Putamen (tissue), 1 donor: ENCODE measurements around the gene SNRPA1.
"Not testable (repeated sequence)": the region's sequence is repeated elsewhere in the genome, so short reads cannot be mapped to it uniquely, and the experiment has no call there.

Experiments
- DNase-seq: peaks from one replicate; pipeline ENCODE4 v3.0.0-alpha.2; 2016; ENCODE audit warnings: low spot score

Gene SNRPA1

GRCh38 chr15:101294731-101295606 lies at the start of gene SNRPA1:
Gene SNRPA1 (minus strand): TSS chr15:101295248. CDS start chr15:101295178, 70 bp downstream.
- DNase-seq = peak; percentile 91

DNA sequence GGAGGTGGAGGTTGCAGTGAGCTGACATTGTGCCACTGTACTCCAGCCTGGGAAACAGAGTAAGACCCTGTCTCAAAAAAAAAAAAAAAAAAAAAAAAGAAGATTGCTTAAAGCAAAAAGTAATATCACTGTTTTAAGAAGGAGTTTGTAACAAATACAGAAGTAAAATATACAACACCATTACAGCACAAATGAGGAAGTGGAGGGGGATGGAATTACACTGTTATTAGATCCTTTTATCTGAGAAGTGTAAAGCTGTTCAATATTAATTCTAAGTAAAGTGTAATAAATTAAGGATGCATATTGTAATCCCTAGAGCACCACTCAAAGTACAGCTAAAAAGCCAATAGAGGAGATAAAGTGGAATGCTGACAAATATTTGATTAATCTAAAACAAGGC lies 47.0 kb upstream of the SNRPA1 start:
- DNase-seq = no peak

DNA sequence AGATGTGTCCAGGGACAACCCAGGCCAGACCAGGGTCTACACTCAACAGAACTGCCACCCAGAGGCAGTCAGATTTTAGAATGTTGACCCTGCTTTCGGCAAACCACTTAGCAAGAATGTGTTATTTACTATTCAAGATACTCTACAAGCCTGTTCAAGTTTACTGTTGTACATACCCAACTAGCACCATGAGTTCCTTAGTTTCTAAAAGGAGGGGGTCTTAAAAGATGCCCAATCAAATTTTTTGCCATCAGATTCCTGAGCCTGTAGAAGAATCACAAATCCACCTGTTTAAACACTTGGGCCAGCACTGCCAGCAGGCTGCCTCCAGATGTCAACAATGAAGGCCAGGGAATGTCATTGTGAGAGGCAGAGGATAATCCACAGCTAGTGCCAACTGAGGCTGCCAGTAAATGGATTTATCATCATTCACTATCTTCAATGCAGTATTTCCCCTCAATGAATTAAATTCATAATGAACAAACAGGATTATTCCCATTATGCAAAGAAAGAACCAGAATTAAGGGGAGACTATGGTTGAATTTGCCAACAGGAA lies 43.5 kb upstream of the SNRPA1 start:
- DNase-seq = no peak

DNA sequence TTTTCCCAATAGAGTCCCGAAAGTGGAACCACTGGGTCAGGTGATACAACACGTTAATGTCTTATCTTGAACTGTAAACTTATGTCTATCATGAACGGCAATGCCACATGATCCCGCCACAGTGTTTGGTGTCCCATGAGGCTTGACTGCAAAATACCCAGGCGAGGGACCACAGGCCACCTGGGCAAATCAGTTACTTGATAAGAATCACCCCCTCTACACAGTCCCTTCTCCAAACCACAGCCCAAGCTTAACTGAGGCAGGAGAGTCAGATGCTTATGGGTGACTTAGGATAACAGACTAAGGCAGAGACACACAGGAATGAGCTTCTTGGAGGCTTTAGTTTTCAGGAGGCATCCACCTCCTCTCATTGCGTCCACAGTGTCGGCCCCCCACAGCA lies 42.9 kb upstream of the SNRPA1 start:
- DNase-seq = no peak

GRCh38 chr15:101333907-101334789 lies 39.1 kb upstream of the SNRPA1 start:
- DNase-seq = not testable (repeated sequence)

GRCh38 chr15:101332061-101332467 lies 37.0 kb upstream of the SNRPA1 start:
- no peak for DNase-seq

DNA sequence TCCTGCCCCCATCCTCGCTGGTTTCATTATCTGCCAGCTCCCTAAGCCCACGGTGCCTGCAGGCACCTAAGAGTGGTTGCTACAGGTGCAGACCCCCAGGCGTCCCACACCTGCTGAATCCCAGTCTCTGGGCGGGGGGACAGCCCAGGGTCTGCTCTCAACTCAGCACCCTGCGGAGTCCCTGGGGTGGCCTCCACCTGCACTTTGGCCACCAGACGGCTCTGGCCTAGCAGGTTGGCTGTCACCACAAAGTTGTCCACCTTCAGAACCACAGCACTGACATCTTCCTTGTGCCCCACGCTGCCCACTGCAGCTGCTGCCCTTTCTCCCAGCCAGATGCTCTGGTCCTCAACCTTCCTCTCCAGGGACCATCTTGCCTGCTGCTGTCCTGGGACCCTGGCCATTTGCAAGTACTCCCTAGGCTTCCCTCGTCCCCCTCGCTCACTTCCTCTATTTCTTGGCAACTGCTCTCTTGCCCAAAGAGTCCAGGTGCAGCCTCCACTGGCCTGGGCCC lies 34.9 kb upstream of the SNRPA1 start:
- DNase-seq = no peak

DNA sequence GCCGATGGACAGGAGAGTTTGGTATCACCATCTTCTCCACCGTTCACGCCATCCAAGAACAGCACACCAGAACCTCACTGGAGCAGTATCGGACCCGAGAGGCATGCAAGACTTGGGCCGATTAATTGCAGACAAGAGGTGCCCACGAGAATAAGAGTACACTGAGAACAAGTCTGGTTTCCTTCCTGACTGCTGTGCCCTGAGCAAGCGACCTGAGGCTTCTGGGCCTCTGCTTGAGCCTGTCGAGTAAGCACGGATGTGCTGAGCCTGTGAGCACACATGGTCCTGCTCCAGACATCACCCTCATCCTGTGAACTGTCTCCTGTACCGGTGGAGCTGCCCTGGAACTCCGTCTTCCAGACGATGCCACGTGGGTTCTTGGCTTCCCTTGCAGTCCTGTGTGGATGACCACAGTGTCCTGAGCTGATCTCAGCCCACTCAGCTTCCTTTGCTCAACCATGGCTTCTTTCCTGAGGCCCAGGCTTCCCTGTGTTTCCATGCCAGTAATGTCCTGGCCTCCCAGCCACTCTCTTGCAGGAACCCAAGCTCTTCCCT lies 34.3 kb upstream of the SNRPA1 start:
- DNase-seq = no peak

- DNase-seq = no peak
Observed at GRCh38 chr15:101328001-101328400, 33.0 kb upstream of the SNRPA1 start.

DNA sequence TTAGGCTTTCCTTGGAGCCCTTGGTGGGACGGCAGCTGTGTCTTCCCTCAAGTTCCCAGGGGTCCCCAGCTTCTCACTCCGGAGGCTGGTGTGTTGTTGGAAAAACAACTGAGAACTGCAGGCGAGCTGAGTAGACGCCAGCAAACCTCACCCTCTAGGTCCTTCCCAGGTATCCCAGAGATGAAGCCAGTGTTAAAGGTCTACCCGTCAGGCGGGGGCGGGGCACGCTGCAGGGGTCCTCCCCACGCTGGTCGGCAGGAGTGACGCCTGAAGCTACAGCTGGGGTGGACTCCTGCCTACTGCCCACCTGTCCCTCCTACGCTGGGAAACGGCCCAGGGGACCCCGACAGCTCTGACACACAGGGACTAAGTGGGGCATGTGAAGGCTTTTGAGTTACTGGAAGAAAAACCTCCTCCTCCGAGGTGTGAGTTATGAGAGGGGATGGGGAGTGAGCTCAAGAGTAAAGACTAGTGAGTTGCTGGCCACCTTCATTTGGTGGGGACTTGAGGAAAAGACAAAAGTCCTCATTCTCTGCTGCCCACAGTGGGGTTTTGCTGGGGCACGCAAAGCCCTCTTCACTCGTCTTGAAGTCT lies 32.2 kb upstream of the SNRPA1 start:
- DNase-seq = no peak

DNA sequence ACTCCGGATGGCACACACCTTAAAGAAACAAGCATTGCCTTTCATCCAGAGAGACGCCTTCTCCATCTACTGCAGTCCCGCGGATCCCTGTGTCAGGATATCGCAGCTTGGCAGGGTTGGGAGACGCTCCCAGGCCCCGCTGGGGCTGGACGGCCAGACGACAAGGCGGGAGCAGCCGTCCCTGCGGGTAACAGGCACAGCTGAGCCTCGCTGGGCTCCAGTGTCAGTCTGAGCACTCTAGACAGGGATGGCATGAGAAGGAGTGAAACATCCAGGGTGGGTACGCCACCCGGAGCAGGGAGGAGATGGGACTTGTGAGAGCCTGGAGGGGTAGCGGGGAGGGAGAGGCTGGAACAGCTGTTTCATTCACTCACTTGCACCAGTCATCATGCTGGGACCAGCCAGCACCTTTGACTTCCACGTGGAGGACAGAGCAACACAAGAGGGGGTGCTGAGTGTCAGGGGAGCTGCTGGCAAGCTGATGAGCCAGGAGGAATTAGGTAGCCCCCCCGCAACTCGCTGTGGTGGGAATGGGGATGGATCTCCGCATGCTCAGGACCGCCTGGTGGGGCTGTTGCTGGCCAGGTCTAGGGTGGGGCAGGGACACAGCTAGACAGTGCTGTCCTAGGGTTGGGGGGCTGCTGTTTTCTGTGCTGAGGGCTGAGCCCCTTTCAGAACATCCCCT lies 31.6 kb upstream of the SNRPA1 start:
- DNase-seq = no peak

DNA sequence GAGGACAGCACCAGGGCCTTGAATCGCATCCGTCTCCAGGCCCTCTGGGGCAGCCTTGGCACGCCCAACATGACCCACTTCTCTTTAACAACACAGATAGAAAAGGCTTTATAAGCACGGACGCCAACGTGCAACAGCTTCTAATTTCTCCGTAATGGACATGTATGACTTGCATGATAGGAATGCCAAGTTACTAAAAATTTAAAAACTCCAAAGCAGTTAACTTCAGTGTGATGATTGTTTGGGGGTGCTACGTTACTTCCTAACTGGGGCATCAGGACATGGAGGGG lies 30.9 kb upstream of the SNRPA1 start:
- DNase-seq = no peak

DNA sequence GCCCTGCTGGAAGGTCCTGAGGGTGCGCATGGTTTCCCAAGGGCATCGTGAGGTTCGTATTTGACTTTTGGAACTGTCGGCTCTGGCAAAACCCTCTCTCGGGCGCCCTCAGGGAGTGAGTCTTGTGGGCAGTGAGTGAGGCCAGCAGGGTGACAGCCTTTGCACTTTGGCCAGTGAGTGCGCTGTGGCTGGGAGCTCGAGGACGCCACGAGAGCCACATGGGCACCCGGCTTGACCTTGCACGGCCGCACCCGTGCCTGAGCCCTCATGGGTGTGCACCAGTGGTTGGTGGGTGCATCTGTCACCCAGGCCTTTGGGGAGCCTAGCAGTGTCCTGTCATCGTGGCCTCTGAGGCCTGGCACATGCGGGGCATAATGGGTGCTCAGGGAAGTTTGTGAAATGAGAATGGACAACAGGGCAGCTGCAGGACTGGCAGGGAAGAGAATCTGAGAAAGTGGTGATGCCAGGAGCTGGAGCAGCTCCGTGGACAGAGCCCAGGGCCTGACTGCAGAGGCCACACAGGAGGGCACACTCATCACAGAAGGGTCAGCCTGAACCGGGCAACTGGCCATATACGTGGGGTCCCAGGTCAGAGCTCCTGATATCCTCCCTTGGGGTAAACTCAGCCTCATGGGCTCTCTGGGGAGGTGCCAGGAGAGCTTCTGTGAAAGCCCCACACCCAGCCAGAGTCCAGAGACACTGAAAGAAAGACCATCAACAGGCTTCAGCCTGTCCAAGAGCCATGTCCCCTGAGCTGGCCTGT lies 30.4 kb upstream of the SNRPA1 start:
- no peak for DNase-seq

GRCh38 chr15:101324524-101325177 lies 29.6 kb upstream of the SNRPA1 start:
- no peak for DNase-seq

DNA sequence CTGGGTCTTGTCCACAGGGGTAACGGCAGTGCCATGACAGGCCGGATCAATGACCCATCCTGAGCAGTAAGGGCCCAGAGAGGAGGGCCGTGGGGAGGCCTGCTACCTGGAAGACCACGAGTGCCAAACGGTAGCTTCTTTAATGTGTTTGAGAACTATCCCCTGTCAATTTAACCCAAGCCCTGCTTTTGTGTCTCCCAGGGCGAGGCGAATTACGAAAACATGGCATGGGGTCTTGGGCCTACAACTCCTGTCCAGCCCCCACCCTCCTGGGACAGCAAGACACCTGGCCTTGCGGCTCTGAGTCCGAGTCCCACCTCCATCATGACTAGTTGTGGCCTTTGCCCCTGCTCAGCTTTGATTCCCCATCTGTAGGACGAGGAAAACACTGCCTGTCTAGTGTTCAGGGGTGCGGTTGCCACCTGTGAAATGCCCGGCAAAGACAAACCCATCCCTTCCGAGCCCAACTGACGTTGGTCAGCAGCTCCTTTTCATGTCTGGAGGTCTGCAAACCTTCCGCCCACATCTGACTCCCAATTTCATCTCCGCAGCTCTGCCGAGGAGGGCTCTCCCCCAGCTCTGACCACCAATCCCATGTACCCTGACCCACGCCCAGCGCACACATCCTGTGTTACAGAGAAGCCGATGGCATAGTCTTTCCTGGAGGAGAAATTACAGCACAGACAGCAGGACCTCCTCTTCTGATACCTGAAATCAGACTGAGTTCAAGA lies 28.9 kb upstream of the SNRPA1 start:
- no peak for DNase-seq

DNA sequence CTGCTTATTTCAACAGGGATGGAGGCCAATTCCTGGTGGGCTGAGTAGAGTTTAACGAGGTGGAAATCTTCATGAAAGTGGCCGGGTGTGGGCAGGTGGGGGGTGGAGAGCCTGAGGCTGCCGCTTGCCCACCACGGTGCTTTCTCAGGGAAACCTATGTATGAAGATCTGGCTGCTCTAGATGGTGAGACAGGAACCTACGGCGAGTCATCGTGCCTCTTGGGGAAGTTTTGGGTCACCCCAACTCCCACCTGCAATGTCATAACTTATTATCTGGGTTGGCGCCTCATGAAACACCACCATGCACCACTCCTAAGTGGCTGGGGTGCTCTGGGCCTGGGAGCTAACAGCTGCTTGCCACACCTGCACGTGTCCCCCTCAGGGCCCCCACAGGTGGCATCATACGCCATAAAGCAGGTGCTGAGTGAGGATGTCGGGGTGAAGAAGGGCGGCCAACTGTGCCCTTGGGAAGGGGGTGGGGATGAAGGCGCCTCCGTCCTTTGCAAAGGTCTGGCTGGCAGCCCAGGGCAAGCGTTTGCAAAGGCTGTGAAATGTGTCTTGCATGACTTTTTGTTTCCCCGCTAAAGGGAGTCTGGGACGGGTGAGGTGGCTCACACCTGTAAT lies 27.9 kb upstream of the SNRPA1 start:
- DNase-seq = no peak

DNA sequence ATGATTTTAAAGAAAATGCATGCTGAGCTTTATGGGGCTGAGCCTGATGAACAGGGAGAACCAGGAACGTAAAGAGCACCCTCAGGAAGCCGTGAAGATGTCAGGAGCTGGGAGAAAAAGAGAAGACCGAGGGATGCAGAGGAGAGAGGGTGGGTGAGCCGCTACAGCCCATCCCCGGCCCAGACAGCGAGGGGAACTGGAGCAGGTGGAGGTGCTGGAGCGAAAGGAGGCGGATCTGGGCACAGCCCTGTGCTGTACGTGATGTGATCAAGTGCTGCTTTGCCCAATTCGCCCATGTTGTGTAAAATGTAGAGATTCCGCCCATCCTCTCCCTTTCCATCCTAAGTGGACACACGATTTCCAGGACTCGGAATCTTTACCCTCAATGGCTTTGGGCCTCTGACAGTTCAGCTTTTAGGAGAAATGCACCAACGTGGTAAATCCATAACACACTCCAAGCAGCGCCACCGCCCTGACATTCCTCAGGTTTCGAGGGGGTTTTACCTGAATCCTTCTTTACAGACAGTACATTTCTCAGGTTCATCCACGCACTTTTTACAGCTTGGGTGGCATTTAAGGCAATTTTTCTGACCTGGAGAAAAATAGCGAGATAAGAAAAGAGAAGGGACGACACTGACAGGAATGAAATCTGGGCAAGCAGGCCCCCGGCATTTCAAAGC lies 27.1 kb upstream of the SNRPA1 start:
- DNase-seq = no peak

DNA sequence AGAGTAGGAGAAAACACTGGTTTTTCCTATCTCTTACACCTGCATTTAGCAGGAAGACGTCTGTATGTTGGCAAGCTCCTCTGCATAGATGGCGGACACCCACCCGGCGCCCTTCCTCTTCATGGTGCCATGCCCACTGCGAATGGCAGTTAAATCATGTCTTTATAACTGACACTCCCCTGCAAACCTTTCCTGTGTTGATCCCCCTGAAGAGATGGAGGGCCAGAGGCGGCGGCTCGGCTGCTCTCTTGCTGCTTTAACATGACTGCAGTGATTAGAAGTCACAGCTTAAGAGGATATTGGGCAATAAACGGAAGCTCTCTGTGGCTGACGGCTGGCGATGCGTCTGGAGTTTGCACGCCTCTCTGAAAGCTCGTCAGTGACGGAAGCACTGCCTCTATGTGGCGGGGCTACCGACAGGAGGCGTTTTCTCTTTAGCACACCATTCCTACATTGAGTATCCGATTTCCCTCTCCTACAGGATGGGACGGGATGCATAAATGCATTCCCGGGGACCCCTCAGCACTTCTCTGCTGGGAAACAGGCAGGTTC lies 25.5 kb upstream of the SNRPA1 start:
- DNase-seq = peak; percentile 42
